Measurements from ENCODE around the gene FLRT2.

The FLRT2 gene

GRCh38 chr14:85579942-85580341, 50.0 kb downstream of the FLRT2 start:
- Mint-ChIP-seq H3K4me1 (ENCODE audit: low read depth) (no peaks in the 10 kb centered on the region), H3K4me3 (no peak overlapping the region), H3K27ac (no peak overlapping the region), H3K36me3 (ENCODE audit: low read depth) (no peaks in the 10 kb centered on the region), H3K27me3 (ENCODE audit: low read depth) (no peaks in the 10 kb centered on the region), H3K9me3 (no peaks in the 10 kb centered on the region)
- DNase-seq (ENCODE audit: low spot score): no peak

- Mint-ChIP-seq H3K27ac (no peak overlapping the region), H3K27me3 (ENCODE audit: low read depth) (no peaks in the 10 kb centered on the region), H3K4me3 (no peak overlapping the region), H3K36me3 (ENCODE audit: low read depth) (no peaks in the 10 kb centered on the region), H3K9me3 (no peaks in the 10 kb centered on the region), H3K4me1 (ENCODE audit: low read depth) (no peaks in the 10 kb centered on the region)
- DNase-seq (ENCODE audit: low spot score): no peak
Observed at GRCh38 chr14:85580536-85581140, 50.7 kb downstream of the FLRT2 start.

GRCh38 chr14:85581691-85582090, 51.7 kb downstream of the FLRT2 start:
- Mint-ChIP-seq H3K4me1 (ENCODE audit: low read depth) (no peaks in the 10 kb centered on the region), H3K9me3 (no peaks in the 10 kb centered on the region), H3K27ac (no peak overlapping the region), H3K4me3 (no peak overlapping the region), H3K27me3 (ENCODE audit: low read depth) (no peaks in the 10 kb centered on the region), H3K36me3 (ENCODE audit: low read depth) (no peaks in the 10 kb centered on the region)
- DNase-seq (ENCODE audit: low spot score): no peak

GRCh38 chr14:85583380-85583779, 53.4 kb downstream of the FLRT2 start:
- Mint-ChIP-seq H3K36me3 (ENCODE audit: low read depth) (no peaks in the 10 kb centered on the region), H3K27me3 (ENCODE audit: low read depth) (no peaks in the 10 kb centered on the region), H3K9me3 (no peaks in the 10 kb centered on the region), H3K4me3 (no peak overlapping the region), H3K27ac (no peak overlapping the region), H3K4me1 (ENCODE audit: low read depth) (no peaks in the 10 kb centered on the region)
- DNase-seq (ENCODE audit: low spot score): no peak

- no peak overlapping the region for H3K27ac Mint-ChIP-seq
- H3K4me3 Mint-ChIP-seq: no peak overlapping the region
- DNase-seq (ENCODE audit: low spot score): no peak
- H3K27me3 Mint-ChIP-seq (ENCODE audit: low read depth): no peaks in the 10 kb centered on the region
- H3K36me3 Mint-ChIP-seq (ENCODE audit: low read depth): no peaks in the 10 kb centered on the region
- no peaks in the 10 kb centered on the region for H3K9me3 Mint-ChIP-seq
- no peaks in the 10 kb centered on the region for H3K4me1 Mint-ChIP-seq (ENCODE audit: low read depth)
Observed at GRCh38 chr14:85584481-85584880, 54.5 kb downstream of the FLRT2 start.

- H3K4me1 Mint-ChIP-seq (ENCODE audit: low read depth): no peaks in the 10 kb centered on the region
- no peaks in the 10 kb centered on the region for H3K27me3 Mint-ChIP-seq (ENCODE audit: low read depth)
- H3K4me3 Mint-ChIP-seq: no peak overlapping the region
- H3K36me3 Mint-ChIP-seq (ENCODE audit: low read depth): no peaks in the 10 kb centered on the region
- DNase-seq (ENCODE audit: low spot score): no peak
- no peak overlapping the region for H3K27ac Mint-ChIP-seq
- H3K9me3 Mint-ChIP-seq: peaks cover 4% of the 10 kb centered on the region
Observed at GRCh38 chr14:85587151-85587711, 57.3 kb downstream of the FLRT2 start.

- Mint-ChIP-seq H3K36me3 (ENCODE audit: low read depth) (no peaks in the 10 kb centered on the region), H3K9me3 (peaks cover 4% of the 10 kb centered on the region), H3K4me1 (ENCODE audit: low read depth) (no peaks in the 10 kb centered on the region), H3K4me3 (no peak overlapping the region), H3K27ac (no peak overlapping the region), H3K27me3 (ENCODE audit: low read depth) (no peaks in the 10 kb centered on the region)
- no peak for DNase-seq (ENCODE audit: low spot score)
Observed at GRCh38 chr14:85590784-85591183, 60.8 kb downstream of the FLRT2 start.

GRCh38 chr14:85594217-85594616, 64.3 kb downstream of the FLRT2 start:
- Mint-ChIP-seq H3K4me1 (ENCODE audit: low read depth) (no peaks in the 10 kb centered on the region), H3K27me3 (ENCODE audit: low read depth) (no peaks in the 10 kb centered on the region), H3K27ac (no peak overlapping the region), H3K36me3 (ENCODE audit: low read depth) (no peaks in the 10 kb centered on the region), H3K4me3 (no peak overlapping the region), H3K9me3 (peaks cover 4% of the 10 kb centered on the region)
- DNase-seq (ENCODE audit: low spot score): no peak

- H3K27me3 Mint-ChIP-seq (ENCODE audit: low read depth): no peaks in the 10 kb centered on the region
- no peaks in the 10 kb centered on the region for H3K36me3 Mint-ChIP-seq (ENCODE audit: low read depth)
- H3K27ac Mint-ChIP-seq: no peak overlapping the region
- H3K4me3 Mint-ChIP-seq: no peak overlapping the region
- H3K9me3 Mint-ChIP-seq: peaks cover under 1% of the 10 kb centered on the region
- DNase-seq (ENCODE audit: low spot score): no peak
- no peaks in the 10 kb centered on the region for H3K4me1 Mint-ChIP-seq (ENCODE audit: low read depth)
Observed at GRCh38 chr14:85595981-85596380, 66.0 kb downstream of the FLRT2 start.

GRCh38 chr14:85596562-85596961, 66.6 kb downstream of the FLRT2 start:
- DNase-seq (ENCODE audit: low spot score): no peak
- no peaks in the 10 kb centered on the region for H3K36me3 Mint-ChIP-seq (ENCODE audit: low read depth)
- no peaks in the 10 kb centered on the region for H3K27me3 Mint-ChIP-seq (ENCODE audit: low read depth)
- no peak overlapping the region for H3K27ac Mint-ChIP-seq
- H3K9me3 Mint-ChIP-seq: no peaks in the 10 kb centered on the region
- H3K4me3 Mint-ChIP-seq: no peak overlapping the region
- H3K4me1 Mint-ChIP-seq (ENCODE audit: low read depth): no peaks in the 10 kb centered on the region

GRCh38 chr14:85597701-85598100, 67.8 kb downstream of the FLRT2 start:
- no peaks in the 10 kb centered on the region for H3K27me3 Mint-ChIP-seq (ENCODE audit: low read depth)
- H3K4me3 Mint-ChIP-seq: no peak overlapping the region
- H3K4me1 Mint-ChIP-seq (ENCODE audit: low read depth): no peaks in the 10 kb centered on the region
- H3K9me3 Mint-ChIP-seq: no peaks in the 10 kb centered on the region
- no peak overlapping the region for H3K27ac Mint-ChIP-seq
- no peaks in the 10 kb centered on the region for H3K36me3 Mint-ChIP-seq (ENCODE audit: low read depth)
- no peak for DNase-seq (ENCODE audit: low spot score)

GRCh38 chr14:85599939-85600338, 70.0 kb downstream of the FLRT2 start:
- DNase-seq (ENCODE audit: low spot score): no peak
- no peak overlapping the region for H3K4me3 Mint-ChIP-seq
- H3K36me3 Mint-ChIP-seq (ENCODE audit: low read depth): no peaks in the 10 kb centered on the region
- H3K4me1 Mint-ChIP-seq (ENCODE audit: low read depth): no peaks in the 10 kb centered on the region
- no peaks in the 10 kb centered on the region for H3K27me3 Mint-ChIP-seq (ENCODE audit: low read depth)
- no peak overlapping the region for H3K27ac Mint-ChIP-seq
- H3K9me3 Mint-ChIP-seq: no peaks in the 10 kb centered on the region

- no peaks in the 10 kb centered on the region for H3K4me1 Mint-ChIP-seq (ENCODE audit: low read depth)
- DNase-seq (ENCODE audit: low spot score): no peak
- no peaks in the 10 kb centered on the region for H3K9me3 Mint-ChIP-seq
- H3K36me3 Mint-ChIP-seq (ENCODE audit: low read depth): no peaks in the 10 kb centered on the region
- H3K27me3 Mint-ChIP-seq (ENCODE audit: low read depth): no peaks in the 10 kb centered on the region
- no peak overlapping the region for H3K27ac Mint-ChIP-seq
- H3K4me3 Mint-ChIP-seq: no peak overlapping the region
Observed at GRCh38 chr14:85601246-85601645, 71.3 kb downstream of the FLRT2 start.

- H3K4me1 Mint-ChIP-seq (ENCODE audit: low read depth): no peaks in the 10 kb centered on the region
- H3K36me3 Mint-ChIP-seq (ENCODE audit: low read depth): no peaks in the 10 kb centered on the region
- H3K9me3 Mint-ChIP-seq: no peaks in the 10 kb centered on the region
- H3K4me3 Mint-ChIP-seq: no peak overlapping the region
- no peak overlapping the region for H3K27ac Mint-ChIP-seq
- H3K27me3 Mint-ChIP-seq (ENCODE audit: low read depth): no peaks in the 10 kb centered on the region
- DNase-seq (ENCODE audit: low spot score): no peak
Observed at GRCh38 chr14:85601690-85602089, 71.7 kb downstream of the FLRT2 start.

GRCh38 chr14:85602345-85602744, 72.4 kb downstream of the FLRT2 start:
- H3K9me3 Mint-ChIP-seq: no peaks in the 10 kb centered on the region
- no peak for DNase-seq (ENCODE audit: low spot score)

More at GRCh38 chr14:85602345-85602744, 72.4 kb downstream of the FLRT2 start:
- Mint-ChIP-seq H3K27ac (no peak overlapping the region), H3K4me3 (no peak overlapping the region), H3K27me3 (ENCODE audit: low read depth) (no peaks in the 10 kb centered on the region), H3K4me1 (ENCODE audit: low read depth) (no peaks in the 10 kb centered on the region), H3K36me3 (ENCODE audit: low read depth) (no peaks in the 10 kb centered on the region)

Measured in T-helper 2 cell treated with Interferon-gamma antibody and Interleukin-4, amounts not matched to agents 5 μg/mL and 100 μg/mL, for 36 hours (primary cell).